Kidney tubule cell (primary cell): ENCODE measurements around the gene NKAIN2.

Experiments used
- DNase-seq: peaks from one replicate; pipeline ENCODE4 v3.0.0-alpha.2; 2018; ENCODE audit warnings: low spot score

The NKAIN2 gene

GRCh38 chr6:124823240-124824111 is 1019.8 kb downstream of the NKAIN2 start:
- no peak for DNase-seq

- DNase-seq: no peak
Measured at GRCh38 chr6:124825564-124825963, 1021.9 kb downstream of the NKAIN2 start.

GRCh38 chr6:124829822-124830221 is 1026.2 kb downstream of the NKAIN2 start:
- DNase-seq: no peak

GRCh38 chr6:124830506-124830905 is 1026.8 kb downstream of the NKAIN2 start:
- no peak for DNase-seq

GRCh38 chr6:124854338-124854922 is 1050.8 kb downstream of the NKAIN2 start:
- DNase-seq: no peak

- DNase-seq: no peak
Measured at GRCh38 chr6:124857746-124858145, 1054.1 kb downstream of the NKAIN2 start.

- DNase-seq: no peak
Measured at GRCh38 chr6:124858564-124858963, 1054.9 kb downstream of the NKAIN2 start.

- no peak for DNase-seq
Measured at GRCh38 chr6:124859366-124859765, 1055.7 kb downstream of the NKAIN2 start.

GRCh38 chr6:124866040-124866439 is 1062.4 kb downstream of the NKAIN2 start:
- no peak for DNase-seq

- no peak for DNase-seq
Measured at GRCh38 chr6:124867121-124867520, 1063.5 kb downstream of the NKAIN2 start.

GRCh38 chr6:124868481-124868880 is 1064.8 kb downstream of the NKAIN2 start:
- DNase-seq: no peak

- DNase-seq: no peak
Measured at GRCh38 chr6:124869416-124869815, 1065.8 kb downstream of the NKAIN2 start.

- peak; percentile 48 for DNase-seq
Measured at GRCh38 chr6:124870611-124871459, 1067.2 kb downstream of the NKAIN2 start.

- DNase-seq: no peak
Measured at GRCh38 chr6:124872361-124873065, 1068.8 kb downstream of the NKAIN2 start.

- no peak for DNase-seq
Measured at GRCh38 chr6:124873066-124873410, 1069.4 kb downstream of the NKAIN2 start.
